Spinal cord (tissue), 10 donors: ENCODE results near the gene REG1A. TPM values are rescaled to one million over a fixed set of nuclear protein-coding genes. Genes with fewer than 3 reads are reported as not detected.

Source experiments
- DNase-seq, 6 donors: peaks; one replicate each; pipeline versions ENCODE4 v3.0.0 to v3.0.0-alpha.2; 2013 to 2015; ENCODE audit warnings: low spot score in 6 of 6, low read depth in 4 of 6
- H3K27ac ChIP-seq: one replicate; pipeline ENCODE4 v1.5.1; 2013; ENCODE audit warnings: low read depth, low read length, control low read depth
- H3K27me3 ChIP-seq: one replicate; pipeline ENCODE4 v1.6.1; 2013; ENCODE audit warnings: low read length; ENCODE audit not compliant: control insufficient read depth, insufficient read depth
- H3K36me3 ChIP-seq: one replicate; pipeline ENCODE4 v1.6.1; 2013; ENCODE audit warnings: low read length; ENCODE audit not compliant: control insufficient read depth, insufficient read depth
- H3K4me1 ChIP-seq: one replicate; pipeline ENCODE4 v1.6.1; 2013; ENCODE audit warnings: low read length; ENCODE audit not compliant: control insufficient read depth, insufficient read depth
- H3K4me3 ChIP-seq: one replicate; pipeline ENCODE4 v1.5.1; 2013; ENCODE audit warnings: low read depth, low read length, control low read depth
- H3K9me3 ChIP-seq: one replicate; pipeline ENCODE4 v1.6.1; 2013; ENCODE audit warnings: low read length; ENCODE audit not compliant: control insufficient read depth, insufficient read depth
- WGBS: methylation state at CpG from one replicate; pipeline ENCODE4 v1.1.5; 2013; ENCODE audit warnings: missing lambda C conversion rate; ENCODE audit not compliant: insufficient coverage; 5-methylcytosine and 5-hydroxymethylcytosine counted together
- polyA plus RNA-seq, 2 donors: library from polyadenylated mRNA; unstranded; fragments of 120-200 nt; gene quantifications; one replicate each; pipeline ENCODE4 v1.2.1, GENCODE V29; 2013; ENCODE audit not compliant: insufficient read length in 2 of 2
- total RNA-seq, 2 donors: library from RNA; depleted of rRNA in 1 of 2; stranded (reverse); fragments of 120-200 nt in 1 of 2; fragments of >200 nt in 1 of 2; gene quantifications; one replicate each; pipeline versions ENCODE4 v1.2.3 to v1.2.4, GENCODE V29; 2013 to 2014
- donor health status: healthy.

REG1A gene
- total and polyA plus RNA-seq, 4 donors, result not detected

GRCh38 chr2:79122676-79123075, 2.4 kb downstream of the REG1A start:
- Histone ChIP-seq H3K27me3 (no peaks in the 10 kb centered on the region), H3K4me3 (no peak overlapping the region), H3K36me3 (no peaks in the 10 kb centered on the region), H3K4me1 (no peaks in the 10 kb centered on the region), H3K27ac (no peak overlapping the region), H3K9me3 (no peaks in the 10 kb centered on the region)
- no peak for DNase-seq
- WGBS, result 100% methylated on average over 2 of the region's 2 CpGs

- 100% methylated on average over 1 of the region's 9 CpGs for WGBS
Observed at GRCh38 chr2:79124907-79125720, 4.8 kb downstream of the REG1A start.

GRCh38 chr2:79125721-79125985, 5.4 kb downstream of the REG1A start:
- H3K4me1 ChIP-seq, result no peaks in the 10 kb centered on the region
- no peak overlapping the region for H3K27ac ChIP-seq
- H3K36me3 ChIP-seq, result no peaks in the 10 kb centered on the region
- DNase-seq, result no peak
- 100% methylated on average over 2 of the region's 3 CpGs for WGBS
- no peaks in the 10 kb centered on the region for H3K9me3 ChIP-seq
- H3K4me3 ChIP-seq, result no peak overlapping the region
- H3K27me3 ChIP-seq, result no peaks in the 10 kb centered on the region

More at GRCh38 chr2:79124907-79125720, 4.8 kb downstream of the REG1A start:
- no peak for DNase-seq
- no peaks in the 10 kb centered on the region for H3K9me3 ChIP-seq
- H3K27ac ChIP-seq, result no peak overlapping the region
- no peaks in the 10 kb centered on the region for H3K4me1 ChIP-seq
- H3K27me3 ChIP-seq, result no peaks in the 10 kb centered on the region
- no peak overlapping the region for H3K4me3 ChIP-seq
- H3K36me3 ChIP-seq, result no peaks in the 10 kb centered on the region

GRCh38 chr2:79128406-79128805, 8.1 kb downstream of the REG1A start:
- no peaks in the 10 kb centered on the region for H3K36me3 ChIP-seq
- no peaks in the 10 kb centered on the region for H3K27me3 ChIP-seq
- H3K27ac ChIP-seq, result no peak overlapping the region
- WGBS, result no CpG with 5 or more reads among the region's 3 CpGs
- no peak overlapping the region for H3K4me3 ChIP-seq
- no peaks in the 10 kb centered on the region for H3K4me1 ChIP-seq
- no peaks in the 10 kb centered on the region for H3K9me3 ChIP-seq
- DNase-seq, result peak in 1 of 6 donors; percentile 16

GRCh38 chr2:79129260-79129659, 9.0 kb downstream of the REG1A start:
- Histone ChIP-seq H3K4me1 (no peaks in the 10 kb centered on the region), H3K27me3 (no peaks in the 10 kb centered on the region), H3K9me3 (no peaks in the 10 kb centered on the region), H3K4me3 (no peak overlapping the region), H3K27ac (no peak overlapping the region), H3K36me3 (no peaks in the 10 kb centered on the region)
- DNase-seq, result peak in 2 of 6 donors; percentile 1 to 10
- WGBS, result 76% methylated on average over 3 of the region's 6 CpGs

- no peaks in the 10 kb centered on the region for H3K9me3 ChIP-seq
- no peaks in the 10 kb centered on the region for H3K27me3 ChIP-seq
- no peaks in the 10 kb centered on the region for H3K4me1 ChIP-seq
- H3K27ac ChIP-seq, result no peak overlapping the region
- no peak for DNase-seq
- no peak overlapping the region for H3K4me3 ChIP-seq
- H3K36me3 ChIP-seq, result no peaks in the 10 kb centered on the region
Observed at GRCh38 chr2:79129804-79130203, 9.5 kb downstream of the REG1A start.

GRCh38 chr2:79131687-79132086, 11.4 kb downstream of the REG1A start:
- WGBS, result 86% methylated on average over 1 of the region's 4 CpGs
- Histone ChIP-seq H3K9me3 (no peaks in the 10 kb centered on the region), H3K27ac (no peak overlapping the region), H3K27me3 (no peaks in the 10 kb centered on the region), H3K36me3 (no peaks in the 10 kb centered on the region), H3K4me3 (no peak overlapping the region), H3K4me1 (no peaks in the 10 kb centered on the region)
- no peak for DNase-seq

- WGBS, result 97% methylated on average over 3 of the region's 3 CpGs
- no peaks in the 10 kb centered on the region for H3K36me3 ChIP-seq
- H3K4me3 ChIP-seq, result no peak overlapping the region
- no peaks in the 10 kb centered on the region for H3K9me3 ChIP-seq
- no peaks in the 10 kb centered on the region for H3K27me3 ChIP-seq
- H3K27ac ChIP-seq, result no peak overlapping the region
- no peak for DNase-seq
- no peaks in the 10 kb centered on the region for H3K4me1 ChIP-seq
Observed at GRCh38 chr2:79138385-79138784, 18.1 kb downstream of the REG1A start.

GRCh38 chr2:79139423-79139822, 19.1 kb downstream of the REG1A start:
- Histone ChIP-seq H3K27ac (no peak overlapping the region), H3K9me3 (no peaks in the 10 kb centered on the region), H3K36me3 (no peaks in the 10 kb centered on the region)

GRCh38 chr2:79155826-79156476, 35.7 kb downstream of the REG1A start:
- no peak for DNase-seq
- Histone ChIP-seq H3K27me3 (no peaks in the 10 kb centered on the region), H3K36me3 (no peaks in the 10 kb centered on the region), H3K27ac (no peak overlapping the region), H3K4me3 (no peak overlapping the region), H3K9me3 (no peaks in the 10 kb centered on the region), H3K4me1 (no peaks in the 10 kb centered on the region)
- WGBS, result 100% methylated on average over 2 of the region's 2 CpGs

More at GRCh38 chr2:79139423-79139822, 19.1 kb downstream of the REG1A start:
- Histone ChIP-seq H3K4me1 (no peaks in the 10 kb centered on the region), H3K27me3 (no peaks in the 10 kb centered on the region), H3K4me3 (no peak overlapping the region)
- no peak for DNase-seq
